VCaP (cell line): Measurements from ENCODE around the gene FRAS1.

Source experiments
- H3K27ac ChIP-seq: fragments of 450-650 bp; 2 replicates; pipeline ENCODE4 v1.5.1; 2017
- CTCF ChIP-seq: fragments of 450-650 bp; conservative IDR thresholded peaks from 2 replicates; pipeline ENCODE4 v1.5.1; 2017; ENCODE audit warnings: mild to moderate bottlenecking, moderate library complexity

The FRAS1 gene

GRCh38 chr4:78059524-78059889, 2.4 kb downstream of the FRAS1 start:
- peak overlapping the region; percentile 99 for H3K27ac ChIP-seq

GRCh38 chr4:78059938-78060337, 2.8 kb downstream of the FRAS1 start:
- peak; percentile 17; the same call in 1 of the 2 replicates for TF ChIP-seq CTCF
- H3K27ac ChIP-seq: peak overlapping the region; percentile 35; the same call in 1 of the 2 replicates

More at GRCh38 chr4:78059524-78059889, 2.4 kb downstream of the FRAS1 start:
- peak; percentile 67 for TF ChIP-seq CTCF

GRCh38 chr4:78061939-78062570, 4.9 kb downstream of the FRAS1 start:
- no peak for TF ChIP-seq CTCF

GRCh38 chr4:78065508-78066192, 8.5 kb downstream of the FRAS1 start:
- no peak for TF ChIP-seq CTCF
- H3K27ac ChIP-seq: no peak overlapping the region

More at GRCh38 chr4:78061939-78062570, 4.9 kb downstream of the FRAS1 start:
- no peak overlapping the region; the same call in 1 of the 2 replicates for H3K27ac ChIP-seq

- no peak for TF ChIP-seq CTCF
- no peak overlapping the region for H3K27ac ChIP-seq
Observed at GRCh38 chr4:78068481-78068880, 11.4 kb downstream of the FRAS1 start.

GRCh38 chr4:78069319-78069718, 12.2 kb downstream of the FRAS1 start:
- H3K27ac ChIP-seq: no peak overlapping the region
- TF ChIP-seq CTCF: no peak

- TF ChIP-seq CTCF: no peak
- H3K27ac ChIP-seq: no peak overlapping the region
Observed at GRCh38 chr4:78069859-78070258, 12.7 kb downstream of the FRAS1 start.
